Uterus (tissue), 2 donors: ENCODE measurements around the gene CST6.

Experiments
- CTCF ChIP-seq, 4 experiments: fragments of 200-600 bp in 2 of 4; fragments of 450-650 bp in 2 of 4; sonication (generic) in 2 of 4; IDR thresholded peaks; one replicate each; pipeline ENCODE4 v1.5.1; 2016 to 2019; ENCODE audit warnings: antibody characterized with exemption in 4 of 4, mild to moderate bottlenecking in 2 of 4, moderate library complexity in 1 of 4
- POLR2A ChIP-seq, 2 donors: fragments of 450-650 bp; IDR thresholded peaks; one replicate each; pipeline ENCODE4 v1.6.1; 2016; ENCODE audit warnings: antibody characterized with exemption in 2 of 2, mild to moderate bottlenecking in 1 of 2, moderate library complexity in 1 of 2

- TF ChIP-seq CTCF (IDR thresholded peaks at IDR 0.05) (no peak), POLR2A (IDR thresholded peaks at IDR 0.05) (no peak)
These were observed 3.7 kb downstream of the CST6 start for GRCh38 chr11:66015454-66015881.
